Brain microvascular endothelial cell (primary cell): ENCODE data around the gene WNK4.

Experiments
- DNase-seq: peaks from one replicate; pipeline ENCODE4 v3.0.0-alpha.2; 2020
- H3K27ac ChIP-seq: fragments of 250-450 bp; sonication (Bioruptor Pico); 2 replicates; pipeline ENCODE4 v1.5.1; 2020; ENCODE audit warnings: mild to moderate bottlenecking, moderate library complexity
- H3K27me3 ChIP-seq: fragments of 250-450 bp; sonication (Bioruptor Pico); replicated peaks from 2 replicates; pipeline ENCODE4 v1.5.1; 2020; ENCODE audit warnings: mild to moderate bottlenecking
- H3K36me3 ChIP-seq: fragments of 250-450 bp; sonication (Bioruptor Pico); replicated peaks from 2 replicates; pipeline ENCODE4 v1.5.1; 2020; ENCODE audit warnings: mild to moderate bottlenecking
- H3K4me3 ChIP-seq: 2 replicates; pipeline ENCODE4 v1.5.1; 2011; ENCODE audit warnings: low read depth, mild to moderate bottlenecking, control low read depth, low read length, moderate library complexity
- CTCF ChIP-seq: IDR thresholded peaks from 2 replicates; pipeline ENCODE4 v1.5.1; 2011; ENCODE audit warnings: low read depth, mild to moderate bottlenecking, moderate library complexity, low read length, control low read depth, inconsistent platforms; ENCODE audit errors: missing control alignments
- in situ Hi-C: cut with HindIII; loops from 2 replicates; pipeline ENCODE4 v1.10.0; 2017; ENCODE audit warnings: low sequenced_read_pairs, low pct_ligation_motif_present

The WNK4 gene

DNA sequence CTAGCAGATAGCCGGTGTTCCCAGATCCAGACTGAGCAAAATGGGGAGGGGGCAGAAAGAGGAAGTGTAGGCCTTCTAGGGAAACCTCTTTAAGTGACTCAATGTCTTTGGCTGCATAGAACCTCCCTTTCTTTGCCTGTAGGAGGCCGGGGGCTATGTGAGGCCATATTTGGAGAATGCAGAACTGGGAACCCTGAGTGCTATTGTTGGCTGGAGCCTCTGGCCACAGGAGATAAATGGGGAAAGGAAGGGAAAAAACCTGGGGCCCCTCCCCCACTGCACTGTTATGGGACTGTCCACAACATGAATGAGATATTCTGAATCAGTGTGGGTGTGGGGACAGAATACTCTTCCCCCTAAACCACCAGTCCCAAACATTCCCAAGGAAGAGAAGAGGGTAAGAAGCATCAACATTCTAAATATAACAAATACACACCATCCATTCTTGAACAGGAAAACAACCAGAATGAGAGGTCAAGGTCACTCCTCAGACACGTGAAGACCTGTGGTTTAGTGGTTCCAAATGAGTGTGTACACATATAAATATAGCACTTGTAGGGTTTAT is 4.8 kb upstream of the WNK4 start:
- in situ Hi-C loops: no loop called here

GRCh38 chr17:42778570-42778969 is 1.8 kb upstream of the WNK4 start:
- H3K36me3 ChIP-seq: peaks cover 5% of the 10 kb centered on the region
- in situ Hi-C loops: no loop called here
- no peaks in the 10 kb centered on the region for H3K27me3 ChIP-seq
- no peak overlapping the region for H3K27ac ChIP-seq
- H3K4me3 ChIP-seq: no peak overlapping the region
- DNase-seq: no peak
- TF ChIP-seq CTCF: no peak

More for the DNA sequence above, 4.8 kb upstream of the WNK4 start:
- peak; percentile 47 for TF ChIP-seq CTCF
- no peaks in the 10 kb centered on the region for H3K27me3 ChIP-seq
- H3K4me3 ChIP-seq: no peak overlapping the region
- peak overlapping the region; percentile 25 for H3K27ac ChIP-seq
- DNase-seq: peak; percentile 84
- H3K36me3 ChIP-seq: peaks cover 5% of the 10 kb centered on the region

DNA sequence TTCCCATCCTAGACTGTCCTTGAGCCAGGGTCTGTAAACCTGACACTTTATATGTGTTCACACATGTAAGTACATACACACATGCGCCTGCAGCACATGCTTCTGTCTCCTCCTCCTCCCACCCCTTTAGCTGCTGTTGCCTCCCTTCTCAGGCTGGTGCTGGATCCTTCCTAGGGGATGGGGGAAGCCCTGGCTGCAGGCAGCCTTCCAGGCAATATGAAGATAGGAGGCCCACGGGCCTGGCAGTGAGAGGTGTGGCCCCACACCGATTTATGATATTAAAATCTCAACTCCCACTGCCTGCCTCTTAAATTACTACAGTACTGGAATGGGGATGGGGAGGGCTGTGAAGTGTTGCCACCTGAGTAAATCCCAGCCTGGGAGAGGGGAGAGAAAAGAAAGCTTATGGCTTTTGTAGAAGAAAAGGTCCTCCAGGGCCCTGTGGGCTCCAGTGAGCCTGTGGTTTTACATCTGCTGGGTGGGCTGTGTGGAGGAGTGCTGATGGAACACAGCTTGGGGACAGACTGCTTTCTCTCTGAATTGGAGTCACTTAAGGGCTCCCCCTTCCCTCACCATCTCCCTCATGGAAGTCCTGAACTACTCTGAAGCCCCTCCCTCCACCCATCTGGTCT is 990 bp upstream of the WNK4 start:
- no peak overlapping the region for H3K27ac ChIP-seq
- no peak for TF ChIP-seq CTCF
- H3K27me3 ChIP-seq: no peaks in the 10 kb centered on the region
- in situ Hi-C loops: no loop called here
- peaks cover 5% of the 10 kb centered on the region for H3K36me3 ChIP-seq
- no peak overlapping the region for H3K4me3 ChIP-seq
- DNase-seq: no peak

GRCh38 chr17:42780851-42781638 is 635 bp downstream of the WNK4 start:
- DNase-seq: no peak
- TF ChIP-seq CTCF: no peak
- H3K4me3 ChIP-seq: peak overlapping the region; percentile 60
- H3K27me3 ChIP-seq: no peaks in the 10 kb centered on the region
- no peak overlapping the region for H3K27ac ChIP-seq
- in situ Hi-C loops: no loop called here
- peaks cover 5% of the 10 kb centered on the region for H3K36me3 ChIP-seq

GRCh38 chr17:42781639-42782165 is 1.3 kb downstream of the WNK4 start:
- Histone ChIP-seq H3K4me3 (peak overlapping the region; percentile 60), H3K27me3 (no peaks in the 10 kb centered on the region), H3K36me3 (peaks cover 5% of the 10 kb centered on the region), H3K27ac (no peak overlapping the region)
- in situ Hi-C loops: no loop called here
- TF ChIP-seq CTCF: no peak
- no peak for DNase-seq
